Omental fat pad (tissue), 4 donors: ENCODE results near the gene RPL18. TPM values are rescaled to one million over a fixed set of nuclear protein-coding genes. Genes with fewer than 3 reads are reported as not detected.

Experiments
- ATAC-seq: fragments of 150-250 bp; one replicate; pipeline ENCODE4 v1.9.1; 2016; ENCODE audit warnings: mild to moderate bottlenecking, moderate library complexity; ENCODE audit not compliant: low FRiP score
- DNase-seq: peaks from one replicate; pipeline ENCODE4 v3.0.0-alpha.2; 2019; ENCODE audit warnings: low spot score
- total RNA-seq, 4 donors: library from RNA; depleted of rRNA; stranded (reverse); fragments of >200 nt; gene quantifications; one replicate each; pipeline ENCODE4 v1.1.0, GENCODE V29; 2016
- TF ChIP-seq, protein P1 (sequence below), 3 donors: fragments of 450-650 bp; IDR thresholded peaks; one replicate each; pipeline ENCODE4 v1.5.1; 2016 to 2017; ENCODE audit warnings: antibody characterized with exemption in 3 of 3, mild to moderate bottlenecking in 3 of 3, moderate library complexity in 2 of 3

The RPL18 gene
- total RNA-seq, 4 donors from 2014 or later, result 1,539 to 2,303 (median 1,904) TPM

- ATAC-seq, result no peak
- TF ChIP-seq, protein P1, sequence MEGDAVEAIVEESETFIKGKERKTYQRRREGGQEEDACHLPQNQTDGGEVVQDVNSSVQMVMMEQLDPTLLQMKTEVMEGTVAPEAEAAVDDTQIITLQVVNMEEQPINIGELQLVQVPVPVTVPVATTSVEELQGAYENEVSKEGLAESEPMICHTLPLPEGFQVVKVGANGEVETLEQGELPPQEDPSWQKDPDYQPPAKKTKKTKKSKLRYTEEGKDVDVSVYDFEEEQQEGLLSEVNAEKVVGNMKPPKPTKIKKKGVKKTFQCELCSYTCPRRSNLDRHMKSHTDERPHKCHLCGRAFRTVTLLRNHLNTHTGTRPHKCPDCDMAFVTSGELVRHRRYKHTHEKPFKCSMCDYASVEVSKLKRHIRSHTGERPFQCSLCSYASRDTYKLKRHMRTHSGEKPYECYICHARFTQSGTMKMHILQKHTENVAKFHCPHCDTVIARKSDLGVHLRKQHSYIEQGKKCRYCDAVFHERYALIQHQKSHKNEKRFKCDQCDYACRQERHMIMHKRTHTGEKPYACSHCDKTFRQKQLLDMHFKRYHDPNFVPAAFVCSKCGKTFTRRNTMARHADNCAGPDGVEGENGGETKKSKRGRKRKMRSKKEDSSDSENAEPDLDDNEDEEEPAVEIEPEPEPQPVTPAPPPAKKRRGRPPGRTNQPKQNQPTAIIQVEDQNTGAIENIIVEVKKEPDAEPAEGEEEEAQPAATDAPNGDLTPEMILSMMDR (IDR thresholded peaks at IDR 0.05), result no peak
- DNase-seq, result no peak
These were observed 9.7 kb upstream of the RPL18 start for GRCh38 chr19:48628486-48629296.

- TF ChIP-seq, protein P1 (IDR thresholded peaks at IDR 0.05), result no peak
- ATAC-seq (no peak), DNase-seq (no peak)
These were observed 8.9 kb upstream of the RPL18 start for GRCh38 chr19:48627865-48628314.

GRCh38 chr19:48627201-48627864, 8.4 kb upstream of the RPL18 start:
- no peak for DNase-seq
- TF ChIP-seq, protein P1 (IDR thresholded peaks at IDR 0.05), result no peak
- ATAC-seq, result no peak

DNA sequence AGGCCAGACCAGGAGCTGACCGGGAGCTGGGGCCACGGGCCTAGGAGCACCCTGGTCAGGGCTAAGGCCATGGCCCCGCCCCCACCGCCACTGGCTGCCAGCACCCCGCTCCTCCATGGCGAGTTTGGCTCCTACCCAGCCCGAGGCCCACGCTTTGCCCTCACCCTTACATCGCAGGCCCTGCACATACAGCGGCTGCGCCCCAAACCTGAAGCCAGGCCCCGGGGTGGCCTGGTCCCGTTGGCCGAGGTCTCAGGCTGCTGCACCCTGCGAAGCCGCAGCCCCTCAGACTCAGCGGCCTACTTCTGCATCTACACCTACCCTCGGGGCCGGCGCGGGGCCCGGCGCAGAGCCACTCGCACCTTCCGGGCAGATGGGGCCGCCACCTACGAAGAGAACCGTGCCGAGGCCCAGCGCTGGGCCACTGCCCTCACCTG, 6.9 kb upstream of the RPL18 start:
- TF ChIP-seq, protein P1 (IDR thresholded peaks at IDR 0.05), result no peak
- DNase-seq (no peak), ATAC-seq (no peak)

DNA sequence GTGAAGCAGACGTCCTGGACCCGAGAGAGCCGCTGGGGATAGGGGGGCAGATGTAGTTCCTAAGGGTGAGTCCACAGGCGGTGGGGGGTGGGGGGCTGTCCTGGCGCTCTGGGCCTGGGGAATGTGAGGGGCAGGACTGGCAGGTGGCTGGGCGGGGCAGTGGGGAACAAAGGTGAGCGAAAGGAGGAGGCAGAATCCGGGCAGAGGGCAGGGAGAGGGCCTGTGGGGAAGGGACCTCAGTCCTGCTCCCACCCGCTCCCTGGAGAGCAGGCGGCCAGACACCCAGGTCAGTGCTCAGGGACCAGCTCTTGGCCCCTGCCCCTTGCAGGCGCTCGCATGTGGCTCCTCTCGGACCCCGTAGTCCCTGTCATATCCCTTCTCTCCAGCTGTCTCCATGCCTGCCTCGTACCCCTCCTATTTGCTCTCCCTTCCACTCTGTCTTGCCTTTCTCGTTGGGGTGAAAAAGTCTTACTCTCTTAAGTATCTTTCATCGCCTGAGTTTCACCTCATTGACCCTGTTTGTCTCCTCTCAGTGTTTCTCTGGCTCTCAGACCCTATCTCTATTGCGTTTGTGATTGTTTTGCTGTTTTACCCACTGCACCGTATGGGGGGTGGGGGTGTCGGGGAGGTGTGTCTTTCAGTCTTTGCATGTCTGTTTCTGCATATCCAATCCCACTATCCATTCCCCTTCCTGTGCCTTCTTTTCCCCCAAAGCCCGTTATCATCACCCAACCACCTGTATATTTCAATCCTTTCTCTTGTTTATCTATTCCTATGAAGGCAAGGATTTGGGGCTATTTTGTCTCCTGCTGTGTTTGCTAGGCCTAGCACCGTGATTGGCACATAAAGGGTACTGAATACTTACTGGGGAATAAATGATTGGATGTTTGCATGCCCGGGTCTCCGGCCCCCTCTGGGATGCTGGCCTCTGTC, 6.1 kb upstream of the RPL18 start:
- no peak for DNase-seq
- ATAC-seq, result no peak
- TF ChIP-seq, protein P1 (IDR thresholded peaks at IDR 0.05), result no peak

GRCh38 chr19:48624067-48624594, 5.2 kb upstream of the RPL18 start:
- peak; percentile 83 for ATAC-seq
- TF ChIP-seq, protein P1 (IDR thresholded peaks at IDR 0.05), result no peak
- peak; percentile 92 for DNase-seq
